NCI-H1092 (cell line): ENCODE measurements around the gene C2CD4D.
A peak's percentile ranks its signal among the peaks of the same experiment; 100 is the strongest.

ENCODE experiments used
- DNase-seq: peaks from one replicate; lab custom pipeline; 2025; lab: John Stamatoyannopoulos, UW

C2CD4D gene

DNA sequence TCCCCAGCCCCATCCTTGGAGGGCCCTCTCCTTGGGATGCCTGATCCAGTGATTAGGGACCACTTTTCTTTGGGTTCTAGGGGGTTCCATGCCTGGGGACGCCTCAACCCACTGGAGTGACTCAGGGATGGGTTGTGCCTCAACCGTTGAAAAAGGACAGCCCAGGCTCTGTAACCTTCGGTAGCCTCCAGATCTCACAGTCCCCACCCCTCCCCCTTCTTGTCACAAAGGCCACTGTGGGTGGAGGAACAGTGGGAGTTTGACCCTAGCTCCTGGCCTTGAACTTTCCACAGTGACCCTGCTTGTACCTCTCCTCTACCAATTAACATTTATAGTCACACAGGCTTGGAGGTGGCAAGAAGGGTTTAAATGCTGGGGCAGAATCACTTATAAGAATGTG, 5.4 kb downstream of the C2CD4D start:
- no peak for DNase-seq

- no peak for DNase-seq
Measured at GRCh38 chr1:151833172-151833900, 6.3 kb downstream of the C2CD4D start.

GRCh38 chr1:151832318-151832980, 7.2 kb downstream of the C2CD4D start:
- peak; percentile 89 for DNase-seq

- DNase-seq = no peak
Measured at GRCh38 chr1:151831605-151832004, 8.0 kb downstream of the C2CD4D start, which contains the start of gene RORC. Gene RORC, minus strand, starts transcription at chr1:151831802. Its CDS starts 38 bp downstream, at chr1:151831764.

- DNase-seq = no peak
Measured at GRCh38 chr1:151831256-151831591, 8.4 kb downstream of the C2CD4D start.

- no peak for DNase-seq
Measured at GRCh38 chr1:151830055-151830454, 9.6 kb downstream of the C2CD4D start.

DNA sequence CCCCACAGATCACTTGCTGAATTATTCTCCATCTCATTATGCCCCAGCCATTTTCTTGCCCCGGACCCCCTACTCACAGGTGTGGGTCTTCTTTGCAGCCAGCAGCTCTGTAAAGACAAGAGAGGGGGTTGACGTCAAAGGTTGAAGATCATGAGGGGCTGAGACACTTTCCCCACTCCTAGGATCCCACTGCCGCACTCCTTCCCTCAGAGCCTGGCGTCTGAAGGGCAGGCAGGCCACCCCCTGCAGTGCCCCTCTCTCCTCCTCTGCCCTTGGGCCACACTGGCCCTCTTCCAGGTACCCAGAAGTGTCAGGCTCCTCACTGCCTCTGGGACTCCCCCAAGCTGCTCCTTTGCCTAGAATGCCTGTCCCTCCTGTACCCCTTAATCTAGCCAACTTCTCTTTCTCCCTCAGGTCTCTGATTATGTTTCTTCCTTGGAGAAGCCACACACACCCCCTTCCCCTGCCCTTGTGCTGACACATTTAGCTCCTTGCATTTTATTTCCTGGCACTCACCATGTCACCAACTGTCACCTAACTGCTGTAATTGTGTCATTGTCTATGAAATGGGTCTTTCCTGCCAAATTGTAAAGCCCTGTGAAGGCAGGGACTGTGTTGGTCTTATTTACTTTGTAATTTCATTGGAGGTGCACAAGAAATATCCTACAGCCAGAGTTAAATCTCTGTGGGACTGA, 10.1 kb downstream of the C2CD4D start:
- no peak for DNase-seq

- no peak for DNase-seq
Measured at GRCh38 chr1:151828921-151829320, 10.7 kb downstream of the C2CD4D start.

- DNase-seq = no peak
Measured at GRCh38 chr1:151827853-151828252, 11.8 kb downstream of the C2CD4D start.

GRCh38 chr1:151825751-151826660, 13.6 kb downstream of the C2CD4D start:
- DNase-seq = no peak

- no peak for DNase-seq
Measured at GRCh38 chr1:151825204-151825603, 14.4 kb downstream of the C2CD4D start.

DNA sequence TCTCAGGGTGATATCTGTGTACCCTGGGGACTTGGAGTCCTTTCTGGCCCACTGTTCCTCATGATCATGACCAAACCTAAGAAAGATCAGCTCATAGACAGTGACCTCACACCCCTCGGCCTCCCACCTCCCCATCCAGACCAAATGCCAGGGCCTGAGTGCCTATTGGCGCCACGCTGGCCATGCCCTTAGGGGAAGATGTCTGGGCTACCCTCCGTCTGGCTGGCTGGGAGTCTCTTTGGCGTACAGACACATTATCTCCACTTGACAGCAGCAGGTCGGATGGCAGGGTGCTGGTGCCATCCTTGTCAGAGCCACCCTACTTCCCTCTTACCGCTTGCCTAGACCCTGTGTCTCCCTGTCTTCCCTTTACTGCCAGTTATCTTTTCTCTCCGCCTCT, 16.4 kb downstream of the C2CD4D start:
- no peak for DNase-seq

DNA sequence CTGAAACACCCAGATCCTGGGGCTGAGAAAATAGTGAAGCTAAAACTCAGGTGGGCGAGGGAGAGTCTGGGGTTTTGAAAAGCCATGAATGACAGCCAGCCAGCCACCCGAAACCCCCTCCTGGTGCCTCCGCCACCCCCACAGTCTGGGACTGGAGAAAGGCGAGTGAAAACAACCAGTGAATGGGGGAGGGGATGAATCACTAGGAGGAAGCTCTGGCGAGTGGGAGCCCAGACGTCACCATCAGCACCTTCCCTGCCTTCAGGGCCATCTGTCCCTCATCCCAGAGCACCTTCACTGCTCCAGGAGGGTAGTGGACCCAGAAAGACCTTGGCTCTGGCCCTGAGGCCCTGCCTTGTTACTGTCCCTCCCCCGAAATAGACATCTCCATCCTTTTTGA, 17.2 kb downstream of the C2CD4D start:
- DNase-seq = no peak

DNA sequence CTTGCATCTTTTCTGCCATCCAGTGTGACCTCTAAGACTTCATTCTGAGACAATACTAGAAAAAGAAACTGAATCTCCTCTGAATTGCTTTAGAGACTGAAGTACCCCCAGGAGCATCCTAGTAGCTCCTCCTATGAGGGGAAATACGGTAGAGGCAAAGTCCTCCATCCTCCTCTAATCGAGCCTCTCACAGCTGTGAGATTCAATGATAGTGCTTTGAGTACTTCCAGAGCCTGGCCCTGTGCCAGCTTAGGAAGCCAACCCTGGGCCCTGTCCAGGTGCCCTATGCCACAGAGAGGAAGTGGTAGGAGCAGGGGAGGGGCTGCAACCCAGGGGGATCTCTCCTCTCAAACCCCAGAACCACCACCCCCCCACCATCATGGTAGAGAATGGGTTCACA, 18.7 kb downstream of the C2CD4D start:
- peak; percentile 70 for DNase-seq

- no peak for DNase-seq
Measured at GRCh38 chr1:151819976-151820623, 19.5 kb downstream of the C2CD4D start.

DNA sequence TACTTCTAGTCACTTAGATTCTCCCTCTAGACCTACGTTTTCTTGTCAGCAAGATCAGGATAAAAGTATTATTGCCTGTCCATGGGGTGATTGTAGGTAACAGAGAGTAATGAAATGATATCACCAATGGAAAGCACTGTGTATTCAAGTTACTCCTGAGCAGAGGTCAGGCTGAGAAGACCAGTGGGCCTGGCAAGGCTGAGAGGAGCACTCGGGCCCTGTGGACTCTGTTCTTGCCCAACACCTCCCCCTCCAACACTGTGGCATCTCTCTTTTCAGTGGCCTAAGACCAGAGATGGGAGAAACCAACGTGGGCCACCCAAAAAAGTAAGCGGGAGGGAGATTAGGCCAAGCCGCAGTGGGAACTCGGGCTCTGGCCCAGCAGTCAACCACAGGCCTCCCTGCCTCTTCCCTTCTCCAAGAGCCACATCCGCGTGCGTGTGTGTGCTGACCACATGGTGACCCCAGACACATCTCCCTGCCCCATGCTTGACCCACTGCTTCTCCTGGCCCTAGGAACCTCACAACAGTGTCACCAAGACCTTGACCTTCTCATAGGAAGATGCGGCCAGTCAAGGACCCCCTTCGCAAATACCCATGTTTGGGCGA, 20.3 kb downstream of the C2CD4D start:
- DNase-seq = no peak

- no peak for DNase-seq
Measured at GRCh38 chr1:151817353-151817730, 22.3 kb downstream of the C2CD4D start.

DNA sequence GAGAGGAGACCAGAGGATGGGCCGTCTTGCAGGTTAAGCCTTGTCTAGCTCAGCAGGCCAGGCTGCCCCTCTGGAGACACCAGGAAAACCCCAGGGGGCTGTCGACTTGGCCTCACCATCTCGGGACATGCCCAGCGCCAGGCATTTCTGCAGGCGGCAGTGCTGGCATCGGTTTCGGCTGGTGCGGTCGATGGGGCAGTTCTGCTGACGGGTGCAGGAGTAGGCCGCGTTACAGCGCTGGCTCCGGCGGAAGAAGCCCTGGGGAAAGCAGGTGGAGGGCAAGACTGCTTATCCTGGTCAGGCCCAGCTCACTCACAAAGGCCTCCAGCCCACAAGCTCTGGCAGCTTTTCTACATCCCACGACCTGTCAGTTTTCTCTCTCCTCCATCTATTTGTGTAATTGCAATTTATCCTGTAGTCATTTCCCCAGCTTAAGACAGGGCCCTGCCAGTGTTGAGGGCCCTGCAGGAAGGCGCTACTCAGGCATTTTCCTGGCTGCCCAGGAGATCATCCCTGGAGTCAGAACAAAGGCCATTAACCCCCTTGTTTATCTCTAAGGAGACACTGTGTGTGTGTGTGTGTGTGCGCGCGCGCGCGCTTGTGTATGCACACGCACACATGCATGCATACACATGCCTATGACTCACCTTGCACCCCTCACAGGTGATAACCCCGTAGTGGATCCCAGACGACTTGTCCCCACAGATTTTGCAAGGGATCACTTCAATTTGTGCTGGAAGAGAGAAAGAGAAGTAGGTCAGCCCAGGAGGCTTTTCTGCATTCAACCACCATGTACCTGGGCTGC, 22.9 kb downstream of the C2CD4D start:
- DNase-seq = no peak

GRCh38 chr1:151815716-151816327, 23.8 kb downstream of the C2CD4D start:
- no peak for DNase-seq

GRCh38 chr1:151814971-151815545, 24.6 kb downstream of the C2CD4D start:
- no peak for DNase-seq
